Measurements from ENCODE around the gene ACSF3.

The ACSF3 gene

GRCh38 chr16:89077076-89077475 is 16.6 kb upstream of the ACSF3 start:
- Histone ChIP-seq H3K36me3 (no peaks in the 10 kb centered on the region), H3K27ac (no peak overlapping the region), H3K9me3 (no peaks in the 10 kb centered on the region), H3K4me3 (no peak overlapping the region), H3K27me3 (peaks cover 0 to 22% of the 10 kb centered on the region in 2 donors), H3K4me1 (no peaks in the 10 kb centered on the region)
- intact Hi-C loops (cut with DNase I; ENCODE audit: low total_unique reads): no loop called here
- DNase-seq: no peak
- TF ChIP-seq CTCF (IDR thresholded peaks at IDR 0.05): no peak

- Histone ChIP-seq H3K4me1 (no peaks in the 10 kb centered on the region), H3K27me3 (peaks cover 0 to 14% of the 10 kb centered on the region in 2 donors), H3K36me3 (no peaks in the 10 kb centered on the region), H3K9me3 (no peaks in the 10 kb centered on the region), H3K4me3 (no peak overlapping the region), H3K27ac (no peak overlapping the region)
- no peak for TF ChIP-seq CTCF (IDR thresholded peaks at IDR 0.05)
- intact Hi-C loops (cut with DNase I; ENCODE audit: low total_unique reads): no loop called here
- DNase-seq: no peak
Measured at GRCh38 chr16:89078172-89078571, 15.5 kb upstream of the ACSF3 start.

- Histone ChIP-seq H3K27ac (no peak overlapping the region), H3K4me3 (no peak overlapping the region), H3K36me3 (no peaks in the 10 kb centered on the region), H3K4me1 (no peaks in the 10 kb centered on the region), H3K9me3 (no peaks in the 10 kb centered on the region), H3K27me3 (peaks cover 0 to 14% of the 10 kb centered on the region in 2 donors)
- TF ChIP-seq CTCF (IDR thresholded peaks at IDR 0.05): no peak
- DNase-seq: no peak
- intact Hi-C loops (cut with DNase I; ENCODE audit: low total_unique reads): no loop called here
Measured at GRCh38 chr16:89079434-89079980, 14.1 kb upstream of the ACSF3 start.

GRCh38 chr16:89080196-89080853 is 13.3 kb upstream of the ACSF3 start:
- no peaks in the 10 kb centered on the region for H3K4me1 ChIP-seq
- intact Hi-C loops (cut with DNase I; ENCODE audit: low total_unique reads): no loop called here
- TF ChIP-seq CTCF (IDR thresholded peaks at IDR 0.05): no peak
- H3K4me3 ChIP-seq: no peak overlapping the region
- no peaks in the 10 kb centered on the region for H3K9me3 ChIP-seq
- H3K27me3 ChIP-seq: peaks cover 0 to 19% of the 10 kb centered on the region in 2 donors
- H3K36me3 ChIP-seq: no peaks in the 10 kb centered on the region
- DNase-seq: no peak
- no peak overlapping the region for H3K27ac ChIP-seq

- no peak overlapping the region for H3K4me3 ChIP-seq
- peaks cover 0 to 31% of the 10 kb centered on the region in 2 donors for H3K27me3 ChIP-seq
- no peak overlapping the region for H3K27ac ChIP-seq
- H3K9me3 ChIP-seq: no peaks in the 10 kb centered on the region
- no peak for DNase-seq
- H3K36me3 ChIP-seq: no peaks in the 10 kb centered on the region
- H3K4me1 ChIP-seq: no peaks in the 10 kb centered on the region
- intact Hi-C loops (cut with DNase I; ENCODE audit: low total_unique reads): no loop called here
- no peak for TF ChIP-seq CTCF (IDR thresholded peaks at IDR 0.05)
Measured at GRCh38 chr16:89081556-89081955, 12.1 kb upstream of the ACSF3 start.

Measured in tibial artery (tissue), 4 donors.